ENCODE measurements around the gene LRRC75A. TPM values are rescaled to one million over a fixed set of nuclear protein-coding genes. Genes with fewer than 3 reads are reported as not detected.
A peak's percentile ranks its signal among the peaks of the same experiment; 100 is the strongest.

Gene LRRC75A
- total and polyA plus RNA-seq, 2 experiments from 2014 or later = 5.3 to 26.2 TPM

DNA sequence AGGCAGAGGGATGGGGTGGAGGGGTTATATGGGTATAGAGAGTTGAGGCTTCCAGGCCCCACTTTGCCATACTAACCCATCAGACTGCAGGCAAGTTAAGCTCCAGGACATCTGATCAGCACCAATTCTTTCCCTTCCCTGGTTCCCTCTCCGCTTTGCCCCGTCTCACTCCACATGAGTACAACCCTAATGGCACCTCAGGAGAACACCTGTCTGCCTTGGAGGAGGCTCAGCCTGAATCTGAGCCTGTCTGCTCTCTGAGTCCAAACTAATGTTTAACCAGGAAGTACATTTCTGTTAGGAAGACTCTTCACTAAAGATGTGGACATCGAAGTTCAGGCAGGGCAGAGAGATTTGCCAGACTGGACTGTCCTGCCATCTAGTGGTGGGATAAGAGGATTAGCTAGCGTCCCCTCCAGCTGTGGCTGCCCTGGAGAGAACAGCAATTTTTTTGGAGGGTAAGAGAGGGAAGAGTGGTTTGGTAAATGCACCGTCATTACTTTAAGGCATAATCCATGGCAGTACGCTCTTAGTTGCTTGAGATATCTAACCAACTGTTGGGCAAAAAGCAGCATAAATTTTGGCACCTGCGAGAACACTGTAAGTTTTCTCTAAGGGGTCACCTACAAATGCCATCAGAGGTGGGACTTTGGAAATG lies 29.2 kb upstream of the LRRC75A start:
- H3F3A ChIP-seq (replicated peaks; ENCODE audit: low read depth) = no peaks in the 10 kb centered on the region
- no peak overlapping the region for H3K4me2 ChIP-seq
- peak; percentile 96 for ATAC-seq
- H3K9me3 Mint-ChIP-seq = no peaks in the 10 kb centered on the region
- H3K4me1 ChIP-seq (ENCODE audit: insufficient read depth) = no peaks in the 10 kb centered on the region
- no peaks in the 10 kb centered on the region for H3K27me3 ChIP-seq (ENCODE audit: insufficient read depth)
- TF ChIP-seq, protein P1, sequence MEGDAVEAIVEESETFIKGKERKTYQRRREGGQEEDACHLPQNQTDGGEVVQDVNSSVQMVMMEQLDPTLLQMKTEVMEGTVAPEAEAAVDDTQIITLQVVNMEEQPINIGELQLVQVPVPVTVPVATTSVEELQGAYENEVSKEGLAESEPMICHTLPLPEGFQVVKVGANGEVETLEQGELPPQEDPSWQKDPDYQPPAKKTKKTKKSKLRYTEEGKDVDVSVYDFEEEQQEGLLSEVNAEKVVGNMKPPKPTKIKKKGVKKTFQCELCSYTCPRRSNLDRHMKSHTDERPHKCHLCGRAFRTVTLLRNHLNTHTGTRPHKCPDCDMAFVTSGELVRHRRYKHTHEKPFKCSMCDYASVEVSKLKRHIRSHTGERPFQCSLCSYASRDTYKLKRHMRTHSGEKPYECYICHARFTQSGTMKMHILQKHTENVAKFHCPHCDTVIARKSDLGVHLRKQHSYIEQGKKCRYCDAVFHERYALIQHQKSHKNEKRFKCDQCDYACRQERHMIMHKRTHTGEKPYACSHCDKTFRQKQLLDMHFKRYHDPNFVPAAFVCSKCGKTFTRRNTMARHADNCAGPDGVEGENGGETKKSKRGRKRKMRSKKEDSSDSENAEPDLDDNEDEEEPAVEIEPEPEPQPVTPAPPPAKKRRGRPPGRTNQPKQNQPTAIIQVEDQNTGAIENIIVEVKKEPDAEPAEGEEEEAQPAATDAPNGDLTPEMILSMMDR (conservative IDR thresholded peaks at IDR 0.05; ENCODE audit: low read depth in 2 of 2) = peak; percentile 96
- TF ChIP-seq ZNF331 (CRISPR knock-in tag; IDR thresholded peaks at IDR 0.05; ENCODE audit: low read depth) (no peak), CREB1 (CRISPR knock-in tag; IDR thresholded peaks at IDR 0.05; ENCODE audit: low read depth) (no peak), EZH2 (IDR thresholded peaks at IDR 0.05; ENCODE audit: low read depth, unreplicated experiment) (no peak), EZH2phosphoT487 (IDR thresholded peaks at IDR 0.05; ENCODE audit: unreplicated experiment) (no peak), ETS1 (IDR thresholded peaks at IDR 0.05) (no peak)
- peaks cover 2% of the 10 kb centered on the region for H3K27me3 Mint-ChIP-seq (ENCODE audit: insufficient read depth, low read depth, poor library complexity)
- H3K4me3 Mint-ChIP-seq = no peak overlapping the region
- H3K4me1 Mint-ChIP-seq = peaks cover 11% of the 10 kb centered on the region
- H3K36me3 ChIP-seq (ENCODE audit: insufficient read depth) = no peaks in the 10 kb centered on the region
- H3K9me2 ChIP-seq (ENCODE audit: insufficient read depth) = no peaks in the 10 kb centered on the region
- no peaks in the 10 kb centered on the region for H3K79me2 ChIP-seq (replicated peaks; ENCODE audit: insufficient read depth)
- H2AFZ ChIP-seq = peak overlapping the region; percentile 88
- no peak overlapping the region for H3K4me3 ChIP-seq
- peak; percentile 88 for DNase-seq (ENCODE audit: low spot score)
- H4K20me1 ChIP-seq (replicated peaks; ENCODE audit: insufficient read depth) = no peaks in the 10 kb centered on the region
- H3K27ac ChIP-seq (ENCODE audit: low read depth) = no peak overlapping the region
- H3K27ac Mint-ChIP-seq = no peak overlapping the region
- H3K36me3 Mint-ChIP-seq (ENCODE audit: low read depth) = no peaks in the 10 kb centered on the region

DNA sequence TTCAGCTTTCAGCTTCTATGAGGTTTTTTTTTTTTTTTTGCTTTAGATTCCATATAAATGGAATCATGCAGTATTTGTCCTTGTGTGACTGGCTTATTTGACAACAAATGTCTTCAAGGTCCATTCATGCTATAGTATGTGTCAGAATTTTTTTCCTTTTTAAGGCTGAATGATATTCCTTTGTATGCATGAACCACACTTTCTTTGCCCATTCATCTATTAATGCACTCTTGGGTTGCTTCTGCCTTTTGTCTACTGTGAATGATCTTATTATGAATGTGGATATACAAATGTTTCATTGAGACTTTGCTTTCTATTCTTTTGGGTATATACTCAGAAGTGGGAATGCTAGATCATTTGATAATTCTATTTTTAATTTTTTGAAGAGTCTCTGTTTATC lies 27.0 kb upstream of the LRRC75A start:
- Mint-ChIP-seq H3K4me1 (peaks cover 11% of the 10 kb centered on the region), H3K27ac (no peak overlapping the region)
- H3K9me2 ChIP-seq (ENCODE audit: insufficient read depth) = no peaks in the 10 kb centered on the region

More for the DNA sequence above, 27.0 kb upstream of the LRRC75A start:
- H3K79me2 ChIP-seq (replicated peaks; ENCODE audit: insufficient read depth) = no peaks in the 10 kb centered on the region
- Mint-ChIP-seq H3K27me3 (ENCODE audit: insufficient read depth, low read depth, poor library complexity) (peaks cover 3% of the 10 kb centered on the region), H3K9me3 (no peaks in the 10 kb centered on the region), H3K4me3 (no peak overlapping the region), H3K36me3 (ENCODE audit: low read depth) (no peaks in the 10 kb centered on the region)
- H3K4me3 ChIP-seq = no peak overlapping the region
- H3K27ac ChIP-seq (ENCODE audit: low read depth) = no peak overlapping the region
- no peaks in the 10 kb centered on the region for H3K4me1 ChIP-seq (ENCODE audit: insufficient read depth)
- no peaks in the 10 kb centered on the region for H3K36me3 ChIP-seq (ENCODE audit: insufficient read depth)
- no peaks in the 10 kb centered on the region for H3F3A ChIP-seq (replicated peaks; ENCODE audit: low read depth)
- H3K4me2 ChIP-seq = no peak overlapping the region
- TF ChIP-seq REST (IDR thresholded peaks at IDR 0.05; ENCODE audit: unreplicated experiment) = no peak
- TF ChIP-seq, protein P1 (conservative IDR thresholded peaks at IDR 0.05; ENCODE audit: low read depth in 2 of 2) = no peak
- no peak for TF ChIP-seq STAT1 (IDR thresholded peaks at IDR 0.05; ENCODE audit: unreplicated experiment)
- no peak for TF ChIP-seq ZNF114 (CRISPR knock-in tag; IDR thresholded peaks at IDR 0.05)
- TF ChIP-seq POLR2AphosphoS5 (IDR thresholded peaks at IDR 0.05; ENCODE audit: low read depth) = no peak
- no peak for TF ChIP-seq NANOG (IDR thresholded peaks at IDR 0.05; ENCODE audit: borderline replicate concordance)
- TF ChIP-seq CREB1 (CRISPR knock-in tag; IDR thresholded peaks at IDR 0.05; ENCODE audit: low read depth) = no peak
- no peak for TF ChIP-seq EZH2 (IDR thresholded peaks at IDR 0.05; ENCODE audit: low read depth, unreplicated experiment)
- TF ChIP-seq ETS1 (IDR thresholded peaks at IDR 0.05) = no peak
- TF ChIP-seq EZH2phosphoT487 (IDR thresholded peaks at IDR 0.05; ENCODE audit: unreplicated experiment) = no peak
- no peak for TF ChIP-seq ZNF331 (CRISPR knock-in tag; IDR thresholded peaks at IDR 0.05; ENCODE audit: low read depth)
- H4K20me1 ChIP-seq (replicated peaks; ENCODE audit: insufficient read depth) = no peaks in the 10 kb centered on the region
- H2AFZ ChIP-seq = no peak overlapping the region
- H3K27me3 ChIP-seq (ENCODE audit: insufficient read depth) = no peaks in the 10 kb centered on the region
- ATAC-seq = no peak
- DNase-seq (ENCODE audit: low spot score) = no peak
